HG03565 (cell line): Measurements from ENCODE around the gene MYLK4.

Experiments
- ATAC-seq: cut with Tn5 transposase; IDR thresholded peaks from one replicate; pipeline ENCODE4 v1.9.1; 2021; ENCODE audit warnings: mild to moderate bottlenecking, moderate library complexity; ENCODE audit not compliant: unreplicated experiment

The MYLK4 gene

DNA sequence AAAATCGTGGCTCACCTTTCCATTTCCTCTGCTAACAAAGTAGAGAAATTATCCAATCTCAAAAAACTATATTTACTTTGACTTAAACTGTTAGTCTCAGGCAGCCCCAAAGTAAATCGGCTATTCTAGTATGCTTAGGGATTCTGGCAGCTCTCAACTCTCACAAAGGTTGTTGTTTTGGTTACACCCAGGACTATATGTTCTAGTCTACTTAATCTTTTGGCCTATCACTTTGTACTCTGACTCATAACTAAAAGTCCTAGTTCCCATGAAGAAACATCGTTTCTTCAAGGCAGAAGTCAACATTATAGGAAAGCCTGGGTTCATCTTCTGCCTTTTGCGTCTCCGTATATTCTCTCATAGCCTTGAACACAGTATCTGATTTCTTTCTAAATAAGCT, 42.3 kb downstream of the MYLK4 start:
- no peak for ATAC-seq

DNA sequence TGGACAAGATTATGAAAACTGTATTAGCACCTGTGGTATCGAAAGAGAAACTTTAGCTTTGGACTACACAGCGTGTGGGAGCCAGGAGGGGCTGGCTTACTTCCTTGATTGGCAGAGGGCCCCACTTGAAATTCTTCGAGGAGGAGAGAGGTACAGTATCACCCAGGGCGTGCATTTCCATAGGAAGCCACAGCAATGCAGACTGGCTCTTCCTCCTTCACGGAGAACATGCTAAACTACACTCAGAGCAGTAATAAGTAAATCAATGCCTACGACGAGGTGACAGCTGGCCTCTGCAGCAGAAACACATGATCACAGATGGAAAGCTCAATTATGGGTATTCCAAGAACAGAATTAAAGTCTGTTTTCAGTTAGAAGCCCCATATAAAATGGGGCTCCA, 44.2 kb downstream of the MYLK4 start:
- ATAC-seq: no peak

DNA sequence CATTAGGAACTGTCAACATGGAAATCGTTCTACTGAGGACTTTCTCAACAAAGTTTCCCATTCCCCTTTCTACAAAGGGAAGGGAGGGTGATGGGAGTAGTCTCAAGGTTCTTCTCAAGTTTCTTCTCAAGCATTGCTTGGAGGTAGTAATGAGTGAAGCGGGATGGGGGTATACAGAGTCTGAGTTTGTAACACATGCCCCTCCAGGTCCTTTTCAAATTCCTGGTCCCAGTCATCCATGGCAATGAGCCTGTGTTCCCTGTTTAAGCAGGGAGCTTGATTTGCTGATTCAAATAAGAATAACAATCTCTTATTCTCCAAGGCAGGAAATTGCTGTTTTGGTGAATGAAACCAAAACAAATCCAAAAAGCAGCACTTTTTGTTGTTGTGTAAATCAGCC, 45.5 kb downstream of the MYLK4 start:
- ATAC-seq: no peak

DNA sequence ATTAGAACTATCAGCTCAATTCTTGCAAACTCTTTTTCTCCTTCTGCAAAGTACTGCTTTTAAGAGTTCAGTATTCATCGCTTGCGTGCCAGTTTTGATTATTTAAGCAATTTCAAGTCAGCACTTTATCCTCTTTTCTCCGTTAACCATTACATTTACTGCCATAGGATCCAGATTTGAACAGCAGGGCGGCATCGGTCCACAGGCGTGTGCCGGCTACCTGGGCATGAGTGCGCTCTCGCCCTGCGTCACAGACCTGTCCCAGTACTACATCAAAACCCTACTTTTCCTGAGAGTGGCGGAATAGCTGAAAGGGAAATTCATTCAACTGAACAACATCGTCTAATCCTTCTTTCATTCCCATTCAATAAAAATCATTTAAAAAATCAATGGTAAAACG, 53.4 kb downstream of the MYLK4 start:
- ATAC-seq: no peak

DNA sequence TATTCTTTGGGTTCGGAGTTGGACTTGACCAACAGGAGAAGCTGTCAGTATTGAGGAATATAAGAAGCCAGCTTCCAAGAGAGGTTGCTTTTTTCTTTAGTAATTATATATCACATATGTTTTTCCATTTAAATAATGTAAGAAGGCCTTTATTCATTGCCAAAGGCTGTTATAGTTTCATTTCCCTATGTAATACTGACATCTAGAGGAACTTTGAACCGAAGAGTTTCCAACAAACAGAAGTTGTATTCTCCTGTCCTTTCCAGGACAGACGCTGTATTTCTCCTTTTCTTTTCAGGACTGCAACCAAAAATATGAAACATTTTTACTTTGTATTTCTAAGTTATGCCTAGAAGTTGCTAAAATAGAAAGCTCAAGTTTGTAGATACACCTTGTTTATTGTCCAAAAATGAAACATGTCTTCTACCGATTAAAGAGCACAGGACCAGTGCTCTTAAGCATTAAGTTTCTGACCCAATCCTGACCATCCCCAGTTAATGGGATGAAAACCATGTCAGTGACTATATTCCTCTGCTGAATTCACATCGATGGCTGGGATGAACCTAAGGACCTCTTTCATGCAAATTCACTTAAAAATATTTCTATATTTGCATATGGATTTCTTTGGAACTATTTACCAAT, 55.1 kb downstream of the MYLK4 start:
- ATAC-seq: no peak

DNA sequence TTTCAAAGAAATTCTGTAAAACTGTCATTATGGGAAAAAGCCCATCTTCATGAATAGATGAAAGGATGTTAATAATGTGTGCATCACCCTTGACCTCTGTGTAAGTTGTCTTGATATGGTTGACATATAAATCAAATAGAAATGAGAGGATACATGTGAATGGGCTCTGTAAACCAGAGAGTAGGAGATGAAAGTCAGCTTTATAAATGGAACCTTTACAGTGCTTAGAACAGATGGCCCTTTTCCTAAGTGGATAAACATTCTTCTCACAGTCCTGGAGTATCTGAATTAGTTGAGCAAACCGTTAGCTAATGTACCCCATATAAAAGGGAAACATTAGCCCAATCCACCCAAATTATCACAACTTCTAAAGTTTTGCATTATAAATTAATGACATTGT, 57.5 kb downstream of the MYLK4 start:
- ATAC-seq: no peak

DNA sequence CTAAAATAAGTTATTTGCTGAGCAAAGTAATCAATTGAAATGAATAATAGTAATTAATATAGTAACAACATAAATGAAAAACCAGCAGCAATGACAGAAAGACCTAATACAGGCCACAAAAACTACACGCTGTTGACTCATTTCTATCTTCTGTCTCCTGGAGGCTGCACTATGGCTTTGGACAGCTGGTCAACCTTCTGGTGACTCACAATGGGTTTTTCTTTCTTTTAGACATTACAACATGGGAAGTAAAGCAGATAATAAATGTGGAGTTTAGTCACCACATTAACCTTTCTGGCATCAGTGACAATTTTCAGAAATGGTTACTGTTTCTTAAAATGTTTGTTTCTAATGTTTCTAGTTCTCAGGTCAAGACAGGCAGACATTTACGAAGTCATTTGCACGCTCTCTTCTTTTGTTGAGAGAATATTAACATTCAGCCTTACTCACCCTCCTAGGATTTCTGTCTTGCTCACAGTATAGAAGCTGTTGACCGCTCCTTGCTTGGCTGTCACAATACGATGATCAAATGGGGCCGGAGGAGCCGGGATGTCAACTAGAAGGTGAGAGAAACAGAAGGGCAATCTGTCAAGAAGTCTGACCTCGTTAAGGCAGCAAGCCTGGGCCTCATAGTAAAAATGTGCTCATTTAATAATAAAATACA, 62.2 kb downstream of the MYLK4 start:
- no peak for ATAC-seq

DNA sequence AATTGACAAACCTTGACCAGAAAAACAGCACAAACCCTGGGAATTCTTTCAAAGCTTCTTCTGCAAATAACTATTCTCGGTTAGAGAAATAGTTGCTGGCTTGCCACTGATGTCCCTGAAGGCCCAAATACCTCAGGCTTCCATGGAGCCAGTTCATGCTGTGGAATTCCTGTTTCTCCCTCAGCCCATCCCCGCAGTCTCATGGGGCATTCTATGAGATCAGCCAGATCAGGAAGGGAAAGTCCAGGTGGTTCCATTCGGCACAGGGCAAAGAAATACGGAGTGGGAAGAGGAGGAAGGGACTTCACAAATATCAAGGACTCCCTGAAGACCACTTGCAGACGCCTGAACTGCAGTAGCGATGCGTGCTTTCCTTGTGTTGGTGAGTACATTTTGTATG, 63.3 kb downstream of the MYLK4 start:
- no peak for ATAC-seq

DNA sequence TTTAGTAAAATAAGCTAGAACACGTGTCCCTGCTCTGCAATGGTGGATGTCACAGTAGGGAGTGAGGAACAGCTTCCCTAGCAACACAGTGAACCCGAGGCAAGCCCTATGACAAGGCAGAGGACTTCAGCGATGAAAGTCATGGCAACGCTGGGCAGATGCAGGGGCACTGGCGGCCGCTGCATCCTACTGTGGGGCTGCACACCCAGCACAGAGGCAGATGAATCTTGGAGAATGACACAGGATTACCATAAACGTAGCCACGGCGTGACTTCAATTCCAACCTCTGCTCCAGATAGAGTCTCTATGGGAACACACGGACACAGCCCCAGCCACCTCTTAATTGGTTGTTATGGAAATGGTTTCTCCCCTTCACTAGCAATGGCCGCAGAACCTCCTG, 64.2 kb downstream of the MYLK4 start:
- ATAC-seq: no peak

DNA sequence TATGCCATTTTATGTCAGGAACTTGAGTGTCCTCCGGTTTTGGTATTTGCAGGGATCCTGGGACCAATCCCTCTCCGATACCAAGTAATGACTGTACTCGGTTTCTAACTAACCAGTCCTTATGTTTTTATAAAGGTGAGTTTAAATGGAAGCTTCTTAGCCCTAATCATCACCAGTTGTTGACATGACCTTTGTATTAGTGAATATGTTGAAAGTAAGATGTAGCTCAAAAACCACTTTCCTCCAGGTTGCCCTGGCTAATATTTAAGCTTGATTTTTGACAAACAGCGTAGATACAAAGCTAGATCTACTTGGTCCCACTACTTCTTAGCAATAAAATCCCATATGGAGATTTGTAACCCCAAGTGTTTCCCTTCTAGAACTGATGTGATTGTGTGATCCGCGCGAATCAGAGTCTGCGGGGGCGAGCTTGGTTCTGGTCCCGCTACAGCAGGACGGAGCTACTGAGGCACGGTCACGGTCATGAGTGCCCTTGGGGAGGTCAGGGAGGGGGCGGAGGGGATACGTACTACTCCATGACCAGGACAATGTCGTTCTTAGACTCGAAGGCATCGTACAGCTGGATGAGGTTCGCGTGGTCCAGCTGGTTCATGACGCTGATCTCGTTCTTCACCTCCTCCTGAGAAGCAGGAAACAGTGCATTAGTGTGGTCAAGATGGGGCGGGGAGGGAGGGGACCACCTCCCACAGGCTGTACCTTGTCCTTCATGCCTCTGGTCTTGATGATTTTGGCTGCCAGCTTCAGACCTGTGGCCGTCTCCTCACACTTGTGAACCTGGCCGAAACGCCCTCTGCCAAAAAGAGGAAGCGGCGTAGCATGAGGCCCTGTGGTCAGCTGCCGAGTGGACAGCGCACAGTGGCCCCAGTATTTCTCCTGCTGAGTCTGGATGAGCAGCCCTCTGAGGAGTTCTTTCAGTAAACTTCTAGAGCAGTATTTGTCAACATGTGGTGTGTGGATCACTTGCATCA, 65.7 kb downstream of the MYLK4 start:
- ATAC-seq: no peak

DNA sequence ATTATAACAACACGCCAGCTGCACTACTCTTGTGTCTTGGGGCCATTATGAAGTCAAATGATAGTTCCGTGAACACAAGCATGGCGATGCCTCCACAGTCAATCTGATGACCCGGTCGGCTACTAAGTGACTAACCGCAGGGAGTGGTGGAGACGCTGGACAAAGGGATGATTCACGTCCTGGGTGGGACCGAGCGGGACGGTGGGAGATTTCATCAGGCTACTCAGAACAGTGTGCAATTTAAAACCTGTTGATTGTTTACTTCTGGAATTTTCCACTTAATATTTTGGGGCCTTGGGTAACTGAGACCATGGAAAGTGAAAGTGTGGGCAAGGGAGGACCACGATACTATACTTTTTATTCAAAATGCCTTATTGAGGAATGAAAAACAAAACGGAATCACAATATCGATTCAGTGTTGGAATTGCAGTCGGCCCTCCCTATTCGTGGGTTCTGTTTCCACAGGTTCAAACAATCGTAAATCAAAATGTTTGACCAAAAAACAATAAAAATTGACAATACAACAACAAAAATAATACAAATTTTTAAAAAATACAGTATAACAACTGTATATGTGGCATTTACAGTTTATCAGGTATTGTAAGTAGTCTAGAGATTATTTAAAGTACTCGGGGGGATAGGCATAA, 66.5 kb downstream of the MYLK4 start:
- no peak for ATAC-seq

DNA sequence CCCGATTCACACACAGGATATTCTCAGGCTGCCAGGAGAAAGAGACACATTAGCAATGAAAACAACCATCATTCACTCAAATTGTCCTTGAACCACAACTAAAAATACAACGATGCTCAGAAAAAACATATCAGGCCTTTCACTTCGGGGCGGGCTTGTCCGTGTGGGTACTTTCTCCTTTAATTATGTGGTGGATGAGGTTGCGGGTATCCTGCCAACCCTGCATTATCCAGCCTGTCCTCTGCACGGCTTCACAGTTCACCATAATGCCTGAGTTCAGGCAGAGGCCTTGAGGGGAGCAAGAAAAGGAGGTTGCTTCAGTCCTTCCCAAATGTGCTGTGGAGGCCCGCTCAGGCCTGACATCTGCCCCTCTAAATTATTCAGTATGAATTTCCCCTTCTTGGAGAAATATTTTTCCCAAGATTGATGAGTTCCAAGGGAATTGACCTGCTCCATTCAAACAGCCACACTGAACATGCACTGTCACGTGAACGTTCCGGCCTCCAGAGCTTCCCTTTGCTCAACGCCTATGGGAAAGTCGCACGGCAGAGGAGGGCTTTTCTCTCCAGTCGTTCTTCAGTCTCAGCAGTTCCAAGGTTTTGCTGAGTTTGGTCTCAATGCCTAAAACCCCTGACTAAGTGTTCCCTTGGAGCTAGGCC, 70.3 kb downstream of the MYLK4 start:
- ATAC-seq: no peak

DNA sequence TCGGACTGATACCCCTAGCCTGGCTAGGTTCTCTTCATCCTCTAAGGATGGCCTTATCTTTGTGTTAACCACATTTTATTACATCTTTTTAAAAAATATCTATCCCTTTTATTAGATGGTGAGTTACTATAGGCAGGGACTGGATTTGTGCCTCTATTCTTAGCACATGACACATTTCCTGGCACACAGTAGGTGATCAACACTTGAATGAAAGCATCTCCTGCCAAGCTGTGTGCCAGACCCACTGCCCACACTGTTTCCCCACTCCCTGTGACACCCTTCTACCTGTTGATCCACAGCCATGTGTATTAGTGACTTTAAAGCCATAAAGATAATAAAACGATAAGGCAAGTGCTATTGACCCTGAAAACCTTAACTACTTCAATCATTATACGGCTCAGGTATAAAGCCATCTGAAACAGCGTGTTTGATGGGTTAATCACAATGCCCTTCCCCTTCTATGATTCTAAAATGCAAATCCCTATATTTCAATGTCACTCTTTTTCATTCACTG, 73.6 kb downstream of the MYLK4 start:
- no peak for ATAC-seq

DNA sequence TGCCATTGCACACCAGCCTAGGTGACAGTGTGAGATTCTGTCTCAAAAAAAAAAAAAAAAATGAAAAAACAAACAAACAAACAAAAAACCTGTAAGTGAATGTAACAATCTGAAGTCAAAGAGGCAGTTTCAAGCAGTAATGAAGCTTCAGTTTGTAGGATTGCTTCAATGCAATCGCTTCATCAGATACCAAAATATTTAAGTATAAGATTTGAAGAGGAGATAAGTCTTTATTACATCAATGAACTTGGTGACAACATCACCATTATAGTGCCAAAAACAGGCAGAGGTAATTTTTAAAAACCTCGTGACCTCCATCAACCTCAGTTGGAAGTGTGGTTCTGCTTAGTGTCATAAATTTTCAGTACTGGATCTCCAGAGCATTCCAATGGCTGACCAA, 74.7 kb downstream of the MYLK4 start:
- no peak for ATAC-seq

DNA sequence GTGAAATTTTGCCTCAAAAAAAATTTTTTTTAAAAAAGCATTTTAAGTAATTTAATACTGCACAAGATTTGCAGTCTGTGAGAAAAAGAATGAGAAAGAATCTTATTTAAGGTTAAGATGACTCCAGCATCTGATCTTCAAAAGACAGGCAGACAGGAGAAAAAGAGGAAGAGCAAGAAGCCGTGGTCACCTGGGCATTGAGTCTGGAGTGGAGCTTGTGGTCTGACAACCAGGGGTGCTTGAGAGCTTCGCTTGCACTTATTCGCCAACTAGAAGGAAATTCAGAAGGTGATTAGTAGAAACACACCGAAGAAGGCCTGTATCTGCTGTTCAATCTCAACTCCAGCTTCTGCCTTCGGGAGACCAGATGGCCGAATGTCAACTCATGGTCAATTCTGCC, 75.9 kb downstream of the MYLK4 start:
- ATAC-seq: no peak

DNA sequence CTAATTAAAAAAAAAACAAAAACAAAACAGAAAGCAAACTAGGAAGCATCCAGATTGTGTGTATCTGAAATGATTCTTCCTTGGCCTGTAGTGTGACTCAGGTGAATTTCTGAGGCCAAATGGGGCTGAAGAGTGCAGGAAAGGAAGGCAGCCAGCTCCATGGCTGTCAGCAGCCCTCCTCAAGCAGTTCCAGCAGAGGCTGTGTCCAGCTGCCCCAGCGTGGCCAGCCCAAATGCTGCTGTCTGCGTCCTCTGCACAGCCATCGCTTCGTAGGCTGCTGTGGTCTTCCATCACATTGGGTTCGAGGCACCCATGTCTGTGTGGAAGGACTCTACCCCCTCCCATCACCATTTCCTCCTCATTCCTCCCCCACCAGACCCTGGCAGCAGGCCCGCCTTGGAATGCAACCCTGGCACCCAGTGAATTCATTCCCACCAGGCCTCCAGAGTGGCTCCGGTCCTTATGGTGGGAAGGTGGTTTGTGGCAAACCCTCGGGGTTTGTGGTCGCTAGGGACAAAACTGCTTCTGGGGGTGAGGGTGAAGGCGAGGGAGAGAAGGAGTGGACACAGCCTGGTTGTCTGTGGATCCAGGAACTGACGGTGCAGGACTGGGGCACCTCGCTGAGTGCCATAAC, 81.5 kb downstream of the MYLK4 start:
- no peak for ATAC-seq

DNA sequence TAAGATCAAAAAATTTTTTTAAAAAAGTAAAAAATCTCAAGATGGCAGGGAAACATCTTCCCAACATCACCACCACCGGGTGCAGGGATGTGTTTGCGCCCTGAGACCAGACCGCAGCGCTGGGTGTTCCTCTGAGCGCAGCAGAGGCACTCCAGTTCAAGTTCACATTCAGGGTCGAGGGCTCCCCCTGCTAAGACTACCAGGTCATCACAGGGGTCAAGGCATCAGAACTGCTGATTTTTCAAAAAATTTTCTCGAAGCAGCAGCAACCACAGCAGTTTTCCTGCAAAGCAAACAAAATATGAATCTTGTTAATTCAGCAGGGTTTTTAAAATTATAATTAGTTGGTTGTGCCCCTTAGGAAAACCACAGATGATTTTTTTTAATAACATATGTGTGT, 83.1 kb downstream of the MYLK4 start:
- no peak for ATAC-seq

DNA sequence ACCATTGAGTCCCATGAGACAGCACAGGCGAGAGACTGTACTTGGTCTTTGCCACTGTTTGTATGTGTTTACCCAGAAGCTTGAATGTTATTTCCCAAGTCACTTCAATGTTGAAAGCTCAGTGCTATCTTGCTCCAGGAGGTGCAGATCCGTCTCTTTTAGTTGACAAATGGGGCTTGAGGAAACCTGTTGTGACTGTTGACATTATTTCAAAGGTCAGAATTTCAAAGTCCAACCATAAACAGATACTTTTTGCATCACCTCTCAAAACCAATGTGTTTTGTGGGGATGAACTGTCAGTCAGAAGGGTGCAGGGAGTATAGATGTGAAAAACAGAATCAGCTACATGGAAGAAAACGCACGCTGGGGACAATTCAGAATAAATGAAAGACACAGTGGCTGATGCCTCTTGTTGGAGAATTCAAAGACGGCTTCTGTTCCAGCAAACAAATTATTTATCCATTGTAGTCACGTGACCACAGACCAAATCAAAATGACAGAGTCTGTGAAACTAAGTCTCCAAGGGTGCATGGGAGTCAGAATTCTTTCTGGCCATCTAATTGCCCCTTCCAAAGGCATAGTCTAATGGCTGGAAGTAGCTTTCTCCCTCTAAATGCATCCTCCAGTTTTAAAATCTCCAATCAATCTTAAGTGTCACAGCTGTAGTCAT, 83.7 kb downstream of the MYLK4 start:
- no peak for ATAC-seq
